K562 (cell line): ENCODE measurements around the gene ACOX2. TPM values are rescaled to one million over a fixed set of nuclear protein-coding genes. Genes with fewer than 3 reads are reported as not detected.
A peak's percentile ranks its signal among the peaks of the same experiment; 100 is the strongest.

ENCODE experiments used
- ATAC-seq: fragments of 200-7000 bp; cut with Tn5 transposase; 3 replicates; pipeline ENCODE4 v1.9.1; 2020; ENCODE audit warnings: moderate library complexity
- BruUV-seq: library from RNA; stranded (reverse); fragments of 400-500 nt; replicated peaks from 2 replicates; lab custom pipeline; 2021; lab: Mats Ljungman, UMichigan
- CTCF ChIA-PET: fragments of 300-600 bp; formaldehyde crosslinking; extraction: SDS; loops from one replicate; lab custom pipeline; 2021; ENCODE audit warnings: low intra/inter-chr PET ratio; lab: Yijun Ruan, JAX
- POLR2A ChIA-PET: fragments of 300-600, 350-650 bp; sonication (Branson Sonifier 250); formaldehyde crosslinking; extraction: SDS; loops from one replicate; lab custom pipeline; 2021; ENCODE audit warnings: antibody characterized with exemption, inconsistent platforms; lab: Yijun Ruan, JAX
- DNase-seq, 4 experiments: peaks; one replicate each; pipeline versions ENCODE4 v3.0.0 to v3.0.0-alpha.2; 2011 to 2018; ENCODE audit warnings: low spot score in 3 of 4, mixed read lengths in 3 of 4; ENCODE audit errors: extremely low read depth in 1 of 4
- FAIRE-seq: peaks from 2 replicates; lab custom pipeline; 2011; peaks lifted over from hg19 to GRCh38; lab: Jason Lieb, UNC
- H2AFZ ChIP-seq: 2 replicates; pipeline ENCODE4 v1.6.0; 2011; ENCODE audit warnings: low read depth, low read length, control low read depth, inconsistent platforms
- H3K27ac ChIP-seq: fragments of 200-600 bp; 3 replicates; pipeline ENCODE4 v1.8.0; 2011; ENCODE audit warnings: low read depth, mild to moderate bottlenecking, control low read depth, inconsistent platforms, low read length, moderate library complexity, mixed read lengths; ENCODE audit errors: extremely low read depth
- H3K27me3 ChIP-seq, 2 experiments: fragments of 300-600 bp in 1 of 2; 2 replicates in 1 of 2; 3 replicates in 1 of 2; pipeline versions ENCODE4 v1.6.0 to v1.8.0; 2011; ENCODE audit warnings: inconsistent platforms in 2 of 2, low read length in 2 of 2, mild to moderate bottlenecking in 1 of 2, mixed read lengths in 1 of 2, moderate library complexity in 1 of 2; ENCODE audit not compliant: control insufficient read depth in 2 of 2, insufficient read depth in 2 of 2
- H3K36me3 ChIP-seq: fragments of 300-600 bp; 3 replicates; pipeline ENCODE4 v1.8.0; 2011; ENCODE audit warnings: mild to moderate bottlenecking, low read length, inconsistent platforms; ENCODE audit not compliant: control insufficient read depth, insufficient read depth
- H3K4me1 ChIP-seq, 2 experiments: fragments of 200-600 bp in 1 of 2; replicated peaks in 1 of 2; 2 replicates in 1 of 2; 3 replicates in 1 of 2; pipeline versions ENCODE4 v1.5.1 to v1.8.0; 2011; ENCODE audit warnings: inconsistent platforms in 2 of 2, low read length in 2 of 2, mild to moderate bottlenecking in 1 of 2, mixed read lengths in 1 of 2, moderate library complexity in 1 of 2; ENCODE audit not compliant: control insufficient read depth in 2 of 2, insufficient read depth in 2 of 2
- H3K4me2 ChIP-seq: 2 replicates; pipeline ENCODE4 v1.6.1; 2011; ENCODE audit warnings: low read length, control low read depth, inconsistent platforms, mixed read lengths; ENCODE audit not compliant: insufficient read depth
- H3K4me3 ChIP-seq: fragments of 200-600 bp; sonication (generic), shearing (Covaris generic); 2 replicates; pipeline ENCODE4 v1.5.1; 2016; ENCODE audit warnings: control low read depth, inconsistent platforms
- H3K79me2 ChIP-seq: fragments of 200-600 bp; 3 replicates; pipeline ENCODE4 v1.8.0; 2011; ENCODE audit warnings: low read length, inconsistent platforms; ENCODE audit not compliant: control insufficient read depth, insufficient read depth
- H3K9ac ChIP-seq, 2 experiments: 2 replicates each; pipeline versions ENCODE4 v1.6.0 to v1.6.1; 2011; ENCODE audit warnings: low read depth in 2 of 2, low read length in 2 of 2, control low read depth in 1 of 2, inconsistent platforms in 1 of 2, mild to moderate bottlenecking in 1 of 2, mixed read lengths in 1 of 2; ENCODE audit not compliant: insufficient read depth in 1 of 2
- H3K9me1 ChIP-seq: one replicate; pipeline ENCODE4 v1.6.0; 2011; ENCODE audit warnings: inconsistent platforms, mild to moderate bottlenecking, low read length, moderate library complexity; ENCODE audit not compliant: control insufficient read depth, insufficient read depth
- H3K9me3 ChIP-seq: replicated peaks from 2 replicates; pipeline ENCODE4 v1.5.1; 2011; ENCODE audit warnings: low read depth, low read length, inconsistent platforms; ENCODE audit not compliant: control insufficient read depth, insufficient read depth
- H4K20me1 ChIP-seq: replicated peaks from 2 replicates; pipeline ENCODE4 v1.6.1; 2011; ENCODE audit warnings: low read length, inconsistent platforms, mixed read lengths; ENCODE audit not compliant: control insufficient read depth, insufficient read depth
- CBX2 ChIP-seq: fragments of 200-600 bp; sonication (generic); IDR thresholded peaks from one replicate; pipeline ENCODE4 v1.6.1; 2012; ENCODE audit warnings: mild to moderate bottlenecking, low read length, inconsistent platforms; ENCODE audit not compliant: insufficient read depth, poor library complexity, severe bottlenecking
- ETV1 ChIP-seq: fragments of 450-650 bp; conservative IDR thresholded peaks from 2 replicates; pipeline ENCODE4 v1.6.1; 2016; ENCODE audit warnings: missing genetic modification characterization, control low read depth, low read depth, missing compliant biosample characterization
- KDM1A ChIP-seq, 2 experiments: fragments of 450-650 bp; IDR thresholded peaks; 2 replicates each; pipeline ENCODE4 v1.6.1; 2016; ENCODE audit warnings: mild to moderate bottlenecking in 2 of 2
- KLF16 ChIP-seq: IDR thresholded peaks from 2 replicates; pipeline ENCODE4 v1.6.1; 2016; ENCODE audit warnings: antibody characterized with exemption
- L3MBTL2 ChIP-seq: fragments of 450-650 bp; IDR thresholded peaks from 2 replicates; pipeline ENCODE4 v1.6.1; 2016; ENCODE audit warnings: mild to moderate bottlenecking, moderate library complexity
- LEF1 ChIP-seq: fragments of 450-650 bp; IDR thresholded peaks from 2 replicates; pipeline ENCODE4 v1.6.1; 2016; ENCODE audit warnings: mild to moderate bottlenecking
- NRF1 ChIP-seq, 2 experiments: fragments of 450-650 bp; IDR thresholded peaks in 1 of 2; conservative IDR thresholded peaks in 1 of 2; 2 replicates each; pipeline ENCODE4 v1.6.1; 2014; ENCODE audit warnings: mild to moderate bottlenecking in 2 of 2
- RBM39 ChIP-seq: fragments of 200-400 bp; formaldehyde crosslinking; optimal IDR thresholded peaks from 2 replicates; pipeline ENCODE3; 2018; ENCODE audit warnings: low read depth, low read length
- SIRT6 ChIP-seq: IDR thresholded peaks from one replicate; pipeline ENCODE4 v1.6.1; 2012; ENCODE audit warnings: low read depth, mild to moderate bottlenecking, control low read depth, inconsistent platforms, low read length, moderate library complexity
- WHSC1 ChIP-seq: IDR thresholded peaks from one replicate; pipeline ENCODE4 v1.6.1; 2012; ENCODE audit warnings: low read length, control low read depth, inconsistent platforms
- ZKSCAN3 ChIP-seq: fragments of 250-450 bp; sonication (Bioruptor Pico); IDR thresholded peaks from 2 replicates; pipeline ENCODE4 v1.4.0; 2020
- ZNF274 ChIP-seq: IDR thresholded peaks from 2 replicates; pipeline ENCODE4 v1.6.1; 2011; ENCODE audit warnings: low read depth, mild to moderate bottlenecking, low read length, moderate library complexity, borderline replicate concordance
- ZNF785 ChIP-seq: fragments of 250-450 bp; sonication (Bioruptor Pico); IDR thresholded peaks from 2 replicates; pipeline ENCODE4 v1.4.0; 2020; ENCODE audit warnings: mild to moderate bottlenecking
- ZNF830 ChIP-seq: fragments of 250-450 bp; sonication (Bioruptor Pico); IDR thresholded peaks from 2 replicates; pipeline ENCODE4 v1.5.0; 2021; ENCODE audit warnings: mild to moderate bottlenecking
- WGBS: fragments of 100-300 bp; shearing (Covaris generic); methylation state at CpG from one replicate; pipeline ENCODE4 v1.1.6; 2016; ENCODE audit warnings: low coverage, mixed read lengths; ENCODE audit not compliant: insufficient coverage; ENCODE audit errors: missing lambda C conversion rate; 5-methylcytosine and 5-hydroxymethylcytosine counted together
- in situ Hi-C: fragments of 300-500 bp; cut with MboI; formaldehyde crosslinking; loops from 4 replicates; pipeline ENCODE4 v1.15.0; 2018; ENCODE audit warnings: inconsistent platforms, mixed read lengths
- intact Hi-C: fragments of 100-400 bp; cut with micrococcal nuclease; formaldehyde crosslinking; loops from 2 replicates; pipeline ENCODE4 v1.14.2; 2022
- polyA plus RNA-seq, 8 experiments: library from polyadenylated mRNA; depleted of rRNA in 4 of 8; stranded (reverse) in 5 of 8; unstranded in 3 of 8; fragments of >200 nt; fragmentation: Nextera tagmentation in 2 of 8; fragmentation: Illumina TruSeq in 1 of 8; extraction: Ambion mirVana in 2 of 8; extraction: Trizol in 1 of 8; gene quantifications; 2 replicates each; pipeline versions ENCODE4 v1.2.1 to v1.2.3, GENCODE V29; 2011 to 2014; ENCODE audit warnings: inconsistent platforms in 1 of 8, missing spikeins in 1 of 8
- total RNA-seq, 7 experiments: library from RNA; depleted of rRNA in 6 of 7; stranded (reverse); fragments of >200 nt in 6 of 7; fragmentation: Illumina TruSeq in 2 of 7; extraction: Trizol in 2 of 7; gene quantifications; 2 replicates each; pipeline versions ENCODE4 v1.2.1 to v1.2.3, GENCODE V29; 2011 to 2021; ENCODE audit warnings: low replicate concordance in 1 of 7
- TF ChIP-seq, protein P1 (sequence below): sonication (generic); formaldehyde crosslinking; IDR thresholded peaks from 2 replicates; pipeline ENCODE4 v1.8.0; 2022; ENCODE audit warnings: mild to moderate bottlenecking, missing genetic modification reagents, borderline replicate concordance
- TF ChIP-seq, protein P2 (sequence below): fragments of 250-450 bp; sonication (Bioruptor Pico); IDR thresholded peaks from 2 replicates; pipeline ENCODE4 v1.8.0; 2022; ENCODE audit warnings: inconsistent platforms
- TF ChIP-seq, protein P3 (sequence below): fragments of 450-650 bp; conservative IDR thresholded peaks from 2 replicates; pipeline ENCODE4 v1.6.1; 2016; ENCODE audit warnings: missing genetic modification characterization, low read depth, mild to moderate bottlenecking, control low read depth, missing compliant biosample characterization

ACOX2 gene
- total and polyA plus RNA-seq, 9 of the 15 experiments (the other 6 are each of a cell fraction or from before 2014, with no cell fraction given): 0.15 TPM; not detected in 8

DNA sequence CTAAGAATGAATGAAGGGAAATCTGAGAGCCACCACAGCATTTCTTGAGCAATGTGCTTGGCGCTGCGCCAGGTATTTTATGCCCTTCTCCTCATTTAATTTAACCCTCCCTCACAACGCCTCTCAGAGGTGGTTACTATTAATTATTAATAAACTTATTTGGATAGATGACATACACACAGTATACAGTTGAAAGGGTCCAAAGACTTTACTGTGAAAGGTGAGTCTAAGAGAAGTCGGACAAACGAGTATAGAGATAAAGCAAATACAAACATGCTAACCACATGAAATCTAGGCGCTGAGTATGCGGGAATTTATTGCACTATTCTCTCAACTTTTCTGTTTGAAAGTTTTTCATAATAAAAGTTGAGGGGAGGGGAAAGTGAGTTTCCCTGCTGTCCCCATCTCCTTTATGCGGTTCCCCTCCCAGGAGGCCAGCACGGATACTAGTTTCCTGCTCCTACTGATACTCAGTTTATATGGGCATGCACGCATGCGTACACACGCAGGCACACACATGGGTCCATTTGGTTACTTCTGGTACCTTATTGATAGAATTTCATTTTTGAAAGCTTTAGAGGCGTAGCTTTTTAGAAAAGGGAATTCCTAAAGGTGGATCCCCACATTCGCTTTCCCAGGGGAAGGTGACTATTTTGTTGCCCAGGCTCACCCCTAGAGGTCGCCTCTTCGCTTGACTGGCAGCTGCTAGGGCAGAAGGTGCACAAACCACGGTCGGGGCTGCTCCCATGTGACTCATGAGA, 73.6 kb downstream of the ACOX2 start:
- Histone ChIP-seq H3K9ac (no peak overlapping the region), H3K9me1 (no peaks in the 10 kb centered on the region), H3K36me3 (no peaks in the 10 kb centered on the region), H3K27me3 (0 out of 5 replicates have a peak, but pooled peaks cover 0 to 2% of the 10 kb centered on the region in 2 experiments), H4K20me1 (no peaks in the 10 kb centered on the region), H3K4me3 (no peak overlapping the region), H3K9me3 (no peaks in the 10 kb centered on the region), H3K4me2 (peak overlapping the region; percentile 34; the same call in 1 of the 2 replicates), H3K79me2 (no peaks in the 10 kb centered on the region), H2AFZ (peak overlapping the region; percentile 75), H3K27ac (no peak overlapping the region), H3K4me1 (peaks cover 0 to 2% of the 10 kb centered on the region in 2 experiments; a peak in 1 of 5 replicates)
- 17% methylated on average over 14 of the region's 18 CpGs for WGBS
- CTCF ChIA-PET: interaction anchor here (1.4 kb wide), 1 partner anchor 69 kb away, joined by 7 read pairs; no protein-coding TSS in a partner anchor
- DNase-seq (peak; percentile 67 to 75 (median 70)), FAIRE-seq (peak; percentile 86), ATAC-seq (peak; percentile 96)
- in situ Hi-C loops (no loop called here), intact Hi-C loops (loop anchor here (1.0 kb wide), 1 partner anchor 69 kb away; no protein-coding TSS in a partner anchor)
- POLR2A ChIA-PET: no interaction called here
- no TSS peak for BruUV-seq
- TF ChIP-seq LEF1 (no peak), RBM39 (no peak), NRF1 (conservative IDR thresholded peaks at IDR 0.05 in 1 of 2, IDR thresholded peaks at IDR 0.05 in 1 of 2) (peak; percentile 69 to 74; a peak in 3 of 4 replicates), ETV1 (0 out of 2 replicates have a peak, but pooled peaks have one; percentile 6), SIRT6 (no peak), CBX2 (no peak), WHSC1 (no peak), ZNF274 (no peak), ZNF785 (no peak), KLF16 (peak; percentile 12; the same call in 1 of the 2 replicates), ZNF830 (no peak), ZKSCAN3 (CRISPR knock-in tag) (no peak), L3MBTL2 (peak; percentile 75), KDM1A (IDR thresholded peaks at IDR 0.05) (no peak)
- TF ChIP-seq, protein P1, sequence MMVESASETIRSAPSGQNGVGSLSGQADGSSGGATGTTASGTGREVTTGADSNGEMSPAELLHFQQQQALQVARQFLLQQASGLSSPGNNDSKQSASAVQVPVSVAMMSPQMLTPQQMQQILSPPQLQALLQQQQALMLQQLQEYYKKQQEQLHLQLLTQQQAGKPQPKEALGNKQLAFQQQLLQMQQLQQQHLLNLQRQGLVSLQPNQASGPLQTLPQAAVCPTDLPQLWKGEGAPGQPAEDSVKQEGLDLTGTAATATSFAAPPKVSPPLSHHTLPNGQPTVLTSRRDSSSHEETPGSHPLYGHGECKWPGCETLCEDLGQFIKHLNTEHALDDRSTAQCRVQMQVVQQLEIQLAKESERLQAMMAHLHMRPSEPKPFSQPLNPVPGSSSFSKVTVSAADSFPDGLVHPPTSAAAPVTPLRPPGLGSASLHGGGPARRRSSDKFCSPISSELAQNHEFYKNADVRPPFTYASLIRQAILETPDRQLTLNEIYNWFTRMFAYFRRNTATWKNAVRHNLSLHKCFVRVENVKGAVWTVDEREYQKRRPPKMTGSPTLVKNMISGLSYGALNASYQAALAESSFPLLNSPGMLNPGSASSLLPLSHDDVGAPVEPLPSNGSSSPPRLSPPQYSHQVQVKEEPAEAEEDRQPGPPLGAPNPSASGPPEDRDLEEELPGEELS (CRISPR knock-in tag): no peak
- TF ChIP-seq, protein P2, sequence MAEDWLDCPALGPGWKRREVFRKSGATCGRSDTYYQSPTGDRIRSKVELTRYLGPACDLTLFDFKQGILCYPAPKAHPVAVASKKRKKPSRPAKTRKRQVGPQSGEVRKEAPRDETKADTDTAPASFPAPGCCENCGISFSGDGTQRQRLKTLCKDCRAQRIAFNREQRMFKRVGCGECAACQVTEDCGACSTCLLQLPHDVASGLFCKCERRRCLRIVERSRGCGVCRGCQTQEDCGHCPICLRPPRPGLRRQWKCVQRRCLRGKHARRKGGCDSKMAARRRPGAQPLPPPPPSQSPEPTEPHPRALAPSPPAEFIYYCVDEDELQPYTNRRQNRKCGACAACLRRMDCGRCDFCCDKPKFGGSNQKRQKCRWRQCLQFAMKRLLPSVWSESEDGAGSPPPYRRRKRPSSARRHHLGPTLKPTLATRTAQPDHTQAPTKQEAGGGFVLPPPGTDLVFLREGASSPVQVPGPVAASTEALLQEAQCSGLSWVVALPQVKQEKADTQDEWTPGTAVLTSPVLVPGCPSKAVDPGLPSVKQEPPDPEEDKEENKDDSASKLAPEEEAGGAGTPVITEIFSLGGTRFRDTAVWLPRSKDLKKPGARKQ (CRISPR knock-in tag): no peak
- TF ChIP-seq, protein P3, sequence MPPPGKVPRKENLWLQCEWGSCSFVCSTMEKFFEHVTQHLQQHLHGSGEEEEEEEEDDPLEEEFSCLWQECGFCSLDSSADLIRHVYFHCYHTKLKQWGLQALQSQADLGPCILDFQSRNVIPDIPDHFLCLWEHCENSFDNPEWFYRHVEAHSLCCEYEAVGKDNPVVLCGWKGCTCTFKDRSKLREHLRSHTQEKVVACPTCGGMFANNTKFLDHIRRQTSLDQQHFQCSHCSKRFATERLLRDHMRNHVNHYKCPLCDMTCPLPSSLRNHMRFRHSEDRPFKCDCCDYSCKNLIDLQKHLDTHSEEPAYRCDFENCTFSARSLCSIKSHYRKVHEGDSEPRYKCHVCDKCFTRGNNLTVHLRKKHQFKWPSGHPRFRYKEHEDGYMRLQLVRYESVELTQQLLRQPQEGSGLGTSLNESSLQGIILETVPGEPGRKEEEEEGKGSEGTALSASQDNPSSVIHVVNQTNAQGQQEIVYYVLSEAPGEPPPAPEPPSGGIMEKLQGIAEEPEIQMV (tag): no peak
